HG03196 (cell line): ENCODE measurements around the gene FARP2.
"Not testable (repeated sequence)": the region's sequence is repeated elsewhere in the genome, so short reads cannot be mapped to it uniquely, and the experiment has no call there.

ENCODE experiments used
- ATAC-seq: cut with Tn5 transposase; IDR thresholded peaks from one replicate; pipeline ENCODE4 v1.9.1; 2021; ENCODE audit not compliant: unreplicated experiment

FARP2 gene

DNA sequence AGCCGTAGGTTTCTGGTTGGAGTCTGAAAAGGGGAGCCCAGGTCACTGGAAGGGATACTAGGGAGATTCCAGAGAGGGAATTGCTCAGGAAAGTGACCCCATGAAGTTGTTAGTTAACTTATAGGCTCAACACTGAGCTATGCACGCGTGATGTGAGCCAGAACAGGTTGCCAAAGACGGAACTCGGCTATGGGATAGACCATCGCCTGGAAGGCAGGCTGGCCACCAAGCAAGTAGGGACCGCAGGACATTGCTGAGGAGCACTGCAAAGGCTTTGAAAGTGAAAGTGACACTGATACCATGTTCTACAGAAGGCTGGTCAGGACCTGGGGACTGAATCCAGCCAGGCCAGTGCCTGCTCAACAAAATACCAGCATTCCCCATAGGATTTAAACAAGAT, 7.3 kb downstream of the FARP2 start:
- no peak for ATAC-seq

DNA sequence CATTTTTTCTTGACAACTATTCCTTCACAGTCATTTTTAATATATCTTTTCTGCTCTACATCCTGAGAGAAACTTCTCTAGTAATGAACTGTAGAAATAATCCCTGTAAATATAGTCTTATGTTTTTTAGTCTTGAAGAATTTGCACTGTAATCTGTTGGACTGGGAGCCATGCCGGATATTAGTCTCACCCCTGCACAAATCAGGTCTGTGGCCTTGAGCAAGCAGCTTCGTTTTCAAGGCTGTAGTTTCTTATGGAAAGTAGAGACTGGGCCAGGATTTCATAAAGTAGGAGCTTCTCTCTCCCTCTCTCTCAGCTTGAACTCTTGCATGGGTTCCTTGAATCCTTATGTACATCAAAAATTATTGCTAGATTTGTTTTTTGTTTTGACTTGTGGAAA, 8.7 kb downstream of the FARP2 start:
- no peak for ATAC-seq

DNA sequence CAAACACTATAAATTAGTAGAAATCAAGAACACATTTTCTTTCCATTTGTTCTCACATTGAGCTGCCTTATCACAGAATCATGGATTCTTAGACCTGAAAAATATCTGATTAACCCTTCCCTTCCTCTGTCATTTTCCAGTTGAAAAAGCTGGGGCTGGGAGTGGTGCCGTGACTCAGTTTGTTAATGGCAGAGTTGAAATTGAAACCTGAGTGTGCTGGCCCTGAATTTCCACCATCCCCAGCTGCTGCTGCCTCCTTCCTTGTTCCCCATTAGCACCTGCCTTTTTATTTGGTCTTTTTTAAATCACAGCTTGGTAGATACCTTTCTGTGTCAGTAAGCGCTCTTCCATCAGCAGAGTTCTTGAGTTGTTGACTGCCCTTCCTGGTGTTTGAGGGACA, 10.6 kb downstream of the FARP2 start:
- ATAC-seq = no peak

DNA sequence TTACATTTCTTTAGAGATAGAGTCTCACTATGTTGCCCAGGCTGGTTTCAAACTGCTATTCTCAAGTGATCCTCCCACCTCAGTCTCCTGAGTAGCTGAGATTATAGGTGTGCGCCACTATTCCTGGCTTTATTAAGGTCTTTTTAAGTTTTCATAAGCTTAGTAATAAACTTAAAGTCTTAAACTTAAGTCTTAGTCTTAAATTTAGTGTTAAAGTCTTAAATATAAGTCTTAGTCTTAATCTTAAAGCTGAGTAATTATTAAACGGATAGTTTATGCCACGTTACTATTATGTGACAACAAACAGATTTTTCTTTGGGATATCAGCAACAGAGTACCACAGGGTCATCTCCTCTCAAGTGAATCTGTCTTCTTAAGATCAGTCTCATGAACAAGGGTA, 12.6 kb downstream of the FARP2 start:
- ATAC-seq = no peak

DNA sequence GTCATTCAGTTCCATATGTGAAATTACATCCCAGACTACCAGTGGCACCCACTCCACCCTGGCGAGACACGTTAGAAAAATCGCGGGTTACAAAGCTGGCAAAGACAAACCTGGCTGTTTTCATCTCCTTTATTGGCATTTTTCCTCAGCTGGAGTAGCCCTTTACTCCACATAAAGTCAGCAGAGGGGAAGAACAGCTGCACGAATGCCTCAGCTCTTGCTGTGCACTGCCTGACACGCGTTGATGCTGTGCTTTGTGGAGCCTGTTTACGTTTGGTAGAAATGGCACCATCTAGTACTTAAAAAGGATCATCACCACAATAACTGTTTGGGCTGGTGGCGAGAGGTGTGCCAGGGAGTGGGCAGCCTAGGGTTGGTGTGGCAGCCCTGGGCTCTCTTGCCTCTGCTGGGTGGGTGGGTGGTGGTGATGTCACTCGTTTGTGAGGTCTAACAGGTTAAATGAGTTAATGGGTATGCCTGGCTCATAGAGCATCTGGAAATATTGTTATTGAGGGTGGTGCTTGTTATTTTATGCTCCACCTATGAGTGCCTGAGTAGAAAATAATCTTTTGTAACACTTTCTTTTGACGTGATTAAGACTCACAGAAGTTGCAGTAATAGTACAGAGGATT, 16.4 kb downstream of the FARP2 start:
- ATAC-seq = no peak

DNA sequence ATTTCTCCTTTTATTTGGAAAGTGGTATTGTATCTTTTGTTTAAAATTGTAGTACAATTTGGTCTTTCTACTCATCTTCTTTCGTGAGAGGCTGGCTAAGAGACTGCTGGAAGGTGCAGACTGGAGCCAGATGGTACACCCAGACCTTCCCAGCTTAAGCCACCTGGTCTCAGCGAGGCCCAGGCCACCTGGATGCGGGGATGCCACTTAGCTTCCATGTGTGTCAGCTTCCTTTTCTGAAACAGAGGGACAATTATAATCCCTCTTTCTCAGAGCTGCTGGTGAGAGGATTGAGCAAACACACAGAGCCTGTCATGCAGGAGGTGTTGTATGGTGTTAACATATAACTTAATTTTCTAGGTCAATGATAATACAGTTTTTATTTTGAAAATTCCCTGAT, 17.4 kb downstream of the FARP2 start:
- no peak for ATAC-seq

DNA sequence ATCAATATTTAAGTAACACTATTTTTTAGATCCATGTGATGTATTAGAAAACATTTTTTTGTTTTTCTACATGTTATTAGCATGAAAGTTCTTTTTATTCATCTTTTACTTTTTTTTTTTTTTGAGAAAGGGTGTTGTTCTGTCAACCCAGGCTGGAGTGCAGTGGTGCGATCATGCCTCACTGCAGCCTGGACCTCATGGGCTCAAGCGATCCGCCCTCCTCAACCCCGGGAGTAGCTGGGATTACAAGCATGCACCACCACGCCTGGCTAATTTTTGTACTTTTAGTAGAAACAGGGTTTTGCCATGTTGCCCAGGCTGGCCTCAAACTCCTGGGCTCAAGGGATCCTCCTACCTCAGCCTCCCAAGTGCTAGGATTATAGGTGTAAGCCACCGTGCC, 17.8 kb downstream of the FARP2 start:
- not testable (repeated sequence) for ATAC-seq

DNA sequence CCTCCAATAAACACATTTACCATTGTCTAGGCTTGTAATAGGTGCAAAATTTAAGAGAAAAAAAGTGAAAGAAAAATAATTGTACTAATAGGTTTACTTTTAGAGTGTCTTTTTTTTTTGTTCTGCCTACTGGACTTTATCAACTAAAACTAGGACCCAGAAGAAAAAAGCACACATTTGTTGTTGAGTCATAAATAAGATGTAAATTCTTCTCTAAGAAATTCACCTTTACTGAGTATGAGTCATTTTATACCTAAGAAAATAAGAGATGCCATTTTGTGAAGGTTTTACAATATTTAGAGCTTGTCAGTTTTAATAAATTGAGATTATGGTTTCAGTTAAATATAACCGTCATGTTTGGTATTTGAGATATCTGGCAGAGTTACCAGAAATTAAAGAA, 19.2 kb downstream of the FARP2 start:
- no peak for ATAC-seq

DNA sequence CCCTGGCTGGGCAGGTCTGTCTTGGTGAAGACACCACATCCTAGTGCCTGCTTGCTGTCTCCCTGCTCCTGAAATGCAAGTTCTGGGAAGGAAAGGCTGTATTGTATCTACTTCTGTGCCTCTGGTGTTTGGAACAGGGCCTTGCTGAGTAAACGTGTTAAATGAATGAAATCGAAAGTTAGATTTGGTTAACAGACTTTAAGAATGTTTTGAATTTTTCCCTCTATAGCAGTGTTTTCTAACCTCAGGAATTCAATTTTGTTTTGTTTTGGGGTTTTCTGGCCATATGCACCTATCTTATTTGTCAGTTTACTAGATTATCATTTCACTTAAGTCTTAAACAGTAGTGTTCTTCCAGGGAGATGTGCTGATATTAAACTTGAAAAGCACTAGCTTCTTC, 20.7 kb downstream of the FARP2 start:
- no peak for ATAC-seq

DNA sequence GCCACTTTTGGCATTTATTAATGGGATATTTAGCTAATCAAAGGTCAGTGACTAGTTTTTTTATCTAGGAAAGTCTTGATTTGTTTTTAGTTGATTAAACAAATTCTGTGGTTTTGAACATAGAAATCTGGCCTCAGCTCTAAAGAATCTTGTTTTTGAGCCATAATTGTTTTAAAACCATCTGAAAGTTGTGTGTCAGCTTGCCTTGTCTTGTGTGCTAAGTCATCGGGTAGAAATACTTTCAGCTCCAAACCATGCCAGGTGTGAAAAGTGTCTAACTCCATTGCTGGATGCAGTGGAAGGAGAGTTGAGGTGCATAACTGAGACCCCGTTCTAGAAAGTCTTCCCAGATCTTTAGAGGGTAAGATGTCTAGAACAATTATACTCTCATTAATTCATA, 22.7 kb downstream of the FARP2 start:
- no peak for ATAC-seq

DNA sequence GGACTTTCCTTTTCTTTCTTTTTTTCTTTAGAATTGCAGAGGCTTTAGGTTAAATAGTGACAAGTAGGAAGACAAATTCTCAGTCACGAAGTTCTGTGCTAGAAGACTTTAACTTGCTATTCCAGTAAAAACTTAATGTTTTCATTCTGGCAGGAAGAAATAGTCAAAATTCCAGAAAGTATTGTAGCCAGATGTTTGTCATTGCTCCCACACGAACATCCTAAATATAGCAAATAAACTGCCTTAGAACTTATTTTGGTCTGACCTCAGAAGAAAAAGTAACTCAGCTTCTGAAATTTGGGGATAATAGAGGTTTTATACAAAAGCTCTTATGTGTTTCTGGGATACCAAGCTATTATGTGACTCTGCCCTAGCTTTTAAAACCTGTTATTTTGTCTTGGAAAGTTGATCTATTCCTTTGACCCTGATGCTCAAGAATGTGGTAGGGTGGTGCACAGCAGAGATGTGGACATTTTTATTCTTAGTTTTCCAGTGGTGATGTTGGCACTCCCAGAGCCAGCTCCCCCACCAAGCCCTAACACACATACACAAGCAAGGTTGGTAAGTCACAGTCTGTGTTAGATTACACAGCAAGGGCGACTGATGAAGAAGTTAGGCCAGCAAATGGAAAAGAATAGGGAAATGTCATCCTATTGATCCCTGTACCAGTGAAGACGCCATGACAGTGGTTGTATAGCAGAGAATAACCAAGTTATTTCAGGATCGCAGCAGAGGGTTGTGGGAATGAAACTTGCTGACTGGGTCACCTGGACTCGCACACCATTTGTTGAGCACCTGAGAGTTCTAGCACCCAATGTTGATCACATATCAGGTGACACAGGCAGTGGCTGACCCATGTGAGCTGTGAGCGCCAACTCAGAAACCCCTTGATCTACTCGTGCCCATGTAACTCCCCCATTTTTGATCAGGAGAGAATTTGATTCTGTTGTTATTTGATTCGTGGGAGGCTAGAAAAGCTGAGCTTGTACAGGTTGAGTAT, 23.7 kb downstream of the FARP2 start:
- ATAC-seq = no peak

DNA sequence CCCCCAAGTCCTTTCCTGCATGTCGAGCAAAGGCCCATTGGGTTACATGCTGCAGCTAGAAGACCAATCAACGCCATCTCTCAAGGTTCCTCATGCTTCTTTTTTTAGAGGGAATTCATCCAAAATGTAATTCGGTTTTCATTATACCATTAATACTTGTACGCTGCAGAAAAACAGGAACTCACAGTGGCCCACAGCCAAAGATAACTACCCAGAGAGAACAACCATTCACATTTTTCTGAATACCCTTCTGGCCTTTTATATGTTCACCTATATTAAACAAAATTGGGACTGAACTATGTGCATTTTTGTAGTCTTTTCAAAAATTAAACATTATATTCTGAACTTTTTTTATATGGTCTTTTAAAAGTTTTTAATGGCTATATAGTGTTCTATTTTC, 25.8 kb downstream of the FARP2 start:
- ATAC-seq = no peak

DNA sequence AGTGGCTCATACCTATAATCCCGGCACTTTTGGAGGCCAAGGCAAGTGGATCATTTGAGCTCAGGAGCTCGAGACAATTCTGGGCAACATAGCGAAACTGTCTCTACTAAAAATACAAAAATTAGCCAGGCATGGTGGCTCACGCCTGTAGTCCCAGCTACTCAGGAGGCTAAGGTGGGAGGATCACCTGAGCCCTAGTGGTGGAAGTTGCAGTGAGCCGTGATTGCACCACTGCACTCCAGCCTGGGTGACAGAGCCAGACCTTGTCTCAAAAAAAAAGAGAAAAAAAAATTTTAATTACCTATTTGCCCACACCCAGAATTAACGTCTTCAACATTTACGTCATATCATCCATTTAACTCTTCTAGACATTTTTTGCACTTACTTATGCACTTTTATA, 29.4 kb downstream of the FARP2 start:
- ATAC-seq = not testable (repeated sequence)

DNA sequence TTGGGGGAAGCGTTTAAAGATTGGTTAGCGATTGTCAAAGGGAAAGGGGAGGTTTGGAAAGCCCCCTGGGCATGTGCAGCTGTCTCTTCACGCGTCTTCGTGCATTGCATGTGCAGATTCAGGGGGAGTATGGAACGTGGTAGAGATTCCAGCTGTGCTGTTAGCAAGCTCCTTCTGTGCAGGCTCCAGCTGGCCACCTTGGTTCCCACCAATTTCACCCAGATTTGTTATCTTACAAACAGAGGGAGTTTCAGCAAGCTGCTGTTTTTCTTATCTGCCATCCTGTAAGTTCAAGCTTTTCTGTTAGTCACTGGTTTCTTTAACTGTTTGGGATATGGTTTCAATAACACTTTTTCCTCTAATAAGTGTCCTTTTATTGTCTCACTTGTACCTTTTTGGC, 30.4 kb downstream of the FARP2 start:
- no peak for ATAC-seq

DNA sequence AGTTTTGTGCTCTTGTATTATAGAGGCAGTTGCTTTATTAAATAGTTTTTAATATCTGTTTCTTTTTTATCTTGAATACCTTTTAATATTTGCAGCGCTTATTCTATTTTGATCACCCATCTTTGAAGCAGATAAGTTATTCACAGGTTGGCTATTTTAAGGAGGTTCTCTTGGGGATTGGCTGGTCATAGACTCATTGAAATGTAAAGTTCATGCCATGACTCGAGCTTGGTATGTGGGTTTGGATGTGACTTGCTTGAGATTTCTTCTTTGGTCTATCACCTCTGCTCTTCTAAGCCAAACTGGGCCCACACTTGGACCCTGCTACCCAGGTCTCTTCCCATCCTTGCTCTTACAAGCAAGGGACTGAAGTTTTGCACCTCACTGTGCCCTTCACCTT, 33.6 kb downstream of the FARP2 start:
- ATAC-seq = no peak

DNA sequence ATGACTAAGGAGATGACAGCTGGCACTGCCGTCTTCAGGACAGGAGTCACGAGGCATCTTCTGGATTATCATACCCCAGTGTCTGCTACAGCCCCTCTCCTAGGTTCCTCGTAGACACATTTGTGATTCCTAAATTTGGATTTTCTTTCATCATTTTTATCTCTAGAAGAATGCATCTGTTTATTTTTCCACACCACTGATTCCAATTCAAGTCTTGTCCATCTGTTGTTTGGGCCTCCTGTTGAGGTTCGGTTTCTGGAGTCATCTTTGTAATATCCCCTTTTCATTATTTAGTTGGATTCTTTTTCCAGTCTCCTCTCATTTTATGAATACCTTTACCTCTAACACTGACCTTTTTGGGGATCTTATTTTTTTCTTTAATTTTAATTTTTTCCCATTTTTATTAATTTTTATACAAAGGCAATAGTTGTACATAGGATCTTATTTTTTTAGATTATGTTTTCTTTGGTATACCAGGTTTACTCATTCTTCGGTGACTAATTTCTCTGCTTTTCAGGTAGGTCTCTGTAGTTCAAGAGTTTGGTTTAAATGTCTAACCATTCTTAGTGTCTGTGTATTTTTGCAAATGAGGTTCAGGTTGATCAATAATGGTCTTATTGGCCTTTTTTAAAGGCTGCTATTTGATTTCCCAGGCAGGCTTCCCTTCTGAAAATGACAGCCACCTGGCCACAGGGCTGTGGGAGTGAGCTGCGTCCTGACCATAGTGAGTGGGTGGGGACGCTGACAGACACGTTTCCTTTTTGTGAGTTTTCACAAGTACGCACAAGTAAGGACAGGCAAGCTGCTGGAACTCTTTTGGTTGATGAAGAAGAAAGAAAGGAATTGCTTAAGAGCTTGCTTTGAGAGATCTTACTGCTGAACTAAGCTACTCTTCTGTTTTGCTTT, 34.5 kb downstream of the FARP2 start:
- no peak for ATAC-seq

DNA sequence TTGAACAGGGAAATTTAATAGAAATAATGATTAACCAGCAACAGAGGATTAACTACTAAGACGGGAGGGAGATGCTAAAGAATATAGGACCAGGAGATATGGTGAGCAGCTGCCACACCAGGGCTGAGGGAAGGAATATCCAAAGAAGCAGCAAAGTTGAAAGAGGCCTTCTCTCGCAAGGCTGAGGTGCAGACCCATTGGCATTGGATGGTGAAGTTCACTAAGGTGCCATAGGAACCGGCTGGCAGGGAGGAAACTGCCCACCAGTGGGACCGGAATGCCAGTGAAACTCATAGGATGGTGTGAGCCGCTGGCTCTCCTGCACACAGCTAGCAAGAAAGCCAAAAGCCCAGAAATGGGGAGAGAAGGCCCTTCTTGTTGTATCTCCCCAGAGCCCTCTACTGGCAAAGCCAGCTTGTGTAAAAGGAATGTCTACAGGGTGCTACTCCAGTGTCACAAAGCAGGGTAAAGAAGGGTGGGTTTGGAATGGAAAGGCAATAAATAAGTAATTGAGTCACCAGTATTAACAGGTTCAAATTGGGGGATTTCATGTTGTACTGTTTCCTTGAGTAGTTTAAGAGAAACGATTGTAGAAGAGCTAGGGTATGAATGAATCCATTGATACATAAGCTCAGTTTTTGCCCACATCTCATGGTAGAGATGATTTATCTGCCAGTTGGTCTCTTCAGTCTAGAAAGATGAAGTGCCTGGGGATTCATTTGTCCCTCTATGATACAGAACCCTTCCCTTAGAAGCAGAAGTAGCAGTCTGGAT, 36.0 kb downstream of the FARP2 start:
- ATAC-seq = no peak

DNA sequence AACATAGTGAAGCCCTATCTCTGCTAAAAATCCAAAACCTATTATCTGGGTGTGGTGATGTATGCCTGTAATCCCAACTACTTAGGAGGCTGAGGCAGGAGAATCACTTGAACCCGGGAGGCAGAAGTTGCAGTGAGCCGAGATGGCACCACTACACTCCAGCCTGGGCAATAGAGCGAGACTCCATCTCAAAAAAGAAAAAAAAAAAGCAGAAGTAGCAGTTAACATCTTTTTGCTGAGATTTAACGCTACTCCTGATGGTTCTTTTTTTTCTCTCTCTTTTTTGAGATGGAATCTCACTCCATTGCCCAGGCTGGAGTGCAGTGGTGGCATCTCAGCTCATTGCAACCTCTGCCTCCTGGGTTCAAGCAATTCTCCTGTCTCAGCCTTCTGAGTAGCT, 36.7 kb downstream of the FARP2 start:
- not testable (repeated sequence) for ATAC-seq

DNA sequence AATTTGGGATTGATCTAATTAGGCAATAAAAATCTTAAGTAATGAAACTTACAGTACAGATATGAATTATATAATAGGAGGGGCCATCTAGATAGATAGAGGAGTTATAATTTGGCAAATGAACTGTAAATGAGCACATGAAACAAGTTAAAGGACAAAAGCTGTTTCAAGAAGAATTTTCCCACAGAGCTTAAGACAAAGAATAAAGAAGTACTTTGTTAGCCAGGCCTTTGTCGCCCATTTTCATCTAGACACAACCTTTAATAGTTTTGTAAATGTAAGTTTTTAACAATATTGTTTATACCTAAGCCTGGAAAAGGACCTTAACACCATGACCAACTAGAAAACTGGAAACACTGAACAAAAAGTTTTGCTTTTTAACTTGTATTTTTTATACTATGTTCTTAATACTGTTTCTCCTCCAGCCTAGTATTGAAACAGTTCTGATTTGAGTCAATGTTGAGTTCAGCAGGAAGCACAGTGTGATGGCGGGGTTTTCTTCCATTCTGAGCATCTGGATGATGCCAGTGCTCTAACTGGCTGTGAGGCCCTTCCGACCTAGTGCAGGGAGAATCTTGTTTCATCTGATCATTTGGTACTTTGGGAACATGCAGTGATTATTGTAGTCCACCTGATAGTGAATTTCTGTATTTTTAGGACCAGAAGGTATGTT, 37.6 kb downstream of the FARP2 start:
- no peak for ATAC-seq

DNA sequence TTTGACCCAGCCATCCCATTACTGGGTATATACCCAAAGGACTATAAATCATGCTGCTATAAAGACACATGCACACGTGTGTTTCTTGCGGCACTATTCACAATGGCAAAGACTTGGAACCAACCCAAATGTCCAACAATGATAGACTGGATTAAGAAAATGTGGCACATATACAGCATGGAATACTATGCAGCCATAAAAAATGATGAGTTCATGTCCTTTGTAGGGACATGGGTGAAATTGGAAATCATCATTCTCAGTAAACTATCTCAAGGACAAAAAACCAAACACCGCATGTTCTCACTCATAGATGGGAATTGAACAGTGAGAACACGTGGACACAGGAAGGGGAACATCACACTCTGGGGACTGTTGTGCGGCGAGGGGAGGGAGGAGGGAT, 40.7 kb downstream of the FARP2 start:
- not testable (repeated sequence) for ATAC-seq
